Activated CD4-positive, alpha-beta memory T cell treated with anti-CD3 and anti-CD28 coated beads, Interleukin-2, amount 10 ng/mL, durations not matched to agents 7 days and 5 days (primary cell): ENCODE data around the gene MPG. TPM values are rescaled to one million over a fixed set of nuclear protein-coding genes. Genes with fewer than 3 reads are reported as not detected.
"Not testable (repeated sequence)": the region's sequence is repeated elsewhere in the genome, so short reads cannot be mapped to it uniquely, and the experiment has no call there.

ENCODE experiments used
- CTCF ChIA-PET: fragments of 350-600 bp; sonication (Branson Sonifier 250); formaldehyde crosslinking; loops from one replicate; lab custom pipeline; 2021; ENCODE audit warnings: antibody characterized with exemption, inconsistent platforms; lab: Charles Lee
- POLR2A ChIA-PET: fragments of 350-600 bp; sonication (Branson Sonifier 250); formaldehyde crosslinking; loops from one replicate; lab custom pipeline; 2021; ENCODE audit warnings: antibody characterized with exemption; lab: Charles Lee
- DNase-seq: peaks from one replicate; pipeline ENCODE4 v3.0.0-alpha.2; 2020
- H3K27ac Mint-ChIP-seq: one replicate; pipeline ENCODE4 v1.8.0; 2021; ENCODE audit warnings: mild to moderate bottlenecking, mixed read lengths
- H3K27me3 Mint-ChIP-seq: one replicate; pipeline ENCODE4 v1.8.0; 2021; ENCODE audit warnings: mixed read lengths
- H3K36me3 Mint-ChIP-seq: one replicate; pipeline ENCODE4 v1.8.0; 2021; ENCODE audit warnings: low read depth, mixed read lengths
- H3K4me1 Mint-ChIP-seq: one replicate; pipeline ENCODE4 v1.8.0; 2021; ENCODE audit warnings: mixed read lengths
- H3K4me3 Mint-ChIP-seq: one replicate; pipeline ENCODE4 v1.8.0; 2021; ENCODE audit warnings: mild to moderate bottlenecking, mixed read lengths
- H3K9me3 Mint-ChIP-seq: one replicate; pipeline ENCODE4 v1.8.0; 2021; ENCODE audit warnings: mixed read lengths
- total RNA-seq, 2 experiments: library from RNA; stranded (reverse); gene quantifications; one replicate each; pipeline ENCODE4 v1.2.3, GENCODE V29; 2021

MPG gene
- total RNA-seq, 2 experiments from 2014 or later, result 59.9 to 64.3 TPM

GRCh38 chr16:38941-39892 is 38.8 kb upstream of the MPG start:
- Mint-ChIP-seq H3K4me1 (peaks cover 46% of the 10 kb centered on the region), H3K27me3 (no peaks in the 10 kb centered on the region), H3K27ac (peak overlapping the region; percentile 47), H3K4me3 (no peak overlapping the region), H3K9me3 (no peaks in the 10 kb centered on the region), H3K36me3 (peaks cover 36% of the 10 kb centered on the region)
- ChIA-PET POLR2A (interaction anchor here (1.3 to 2.4 kb wide), 2 partner anchors 14 to 38 kb away, joined by 4 to 16 read pairs; partner anchors contain the start of genes POLR3K and SNRNP25), CTCF (interaction anchor here (0.7 to 1.7 kb wide), 5 partner anchors 14 to 189 kb away, joined by 3 to 7 read pairs (median 4); partner anchors contain the start of genes POLR3K and SNRNP25)
- DNase-seq, result peak; percentile 80

GRCh38 chr16:41439-42068 is 36.5 kb upstream of the MPG start:
- Mint-ChIP-seq H3K27me3 (no peaks in the 10 kb centered on the region), H3K9me3 (no peaks in the 10 kb centered on the region), H3K4me1 (peaks cover 42% of the 10 kb centered on the region), H3K27ac (no peak overlapping the region), H3K36me3 (peaks cover 53% of the 10 kb centered on the region), H3K4me3 (no peak overlapping the region)
- DNase-seq, result no peak
- POLR2A ChIA-PET, result no interaction called here
- CTCF ChIA-PET, result interaction anchor here (1.0 to 1.3 kb wide), 2 partner anchors 12 to 24 kb away, joined by 3 read pairs; partner anchors contain the start of genes POLR3K and SNRNP25

GRCh38 chr16:42069-42457 is 36.0 kb upstream of the MPG start:
- H3K27ac Mint-ChIP-seq, result no peak overlapping the region
- H3K27me3 Mint-ChIP-seq, result no peaks in the 10 kb centered on the region
- H3K9me3 Mint-ChIP-seq, result no peaks in the 10 kb centered on the region
- no peak for DNase-seq
- no peak overlapping the region for H3K4me3 Mint-ChIP-seq
- H3K36me3 Mint-ChIP-seq, result peaks cover 54% of the 10 kb centered on the region
- ChIA-PET CTCF (no interaction called here), POLR2A (no interaction called here)
- peaks cover 42% of the 10 kb centered on the region for H3K4me1 Mint-ChIP-seq

- Mint-ChIP-seq H3K4me1 (peaks cover 40% of the 10 kb centered on the region), H3K36me3 (peaks cover 55% of the 10 kb centered on the region), H3K27ac (no peak overlapping the region), H3K9me3 (no peaks in the 10 kb centered on the region), H3K4me3 (no peak overlapping the region), H3K27me3 (no peaks in the 10 kb centered on the region)
- CTCF ChIA-PET, result no interaction called here
- no peak for DNase-seq
- POLR2A ChIA-PET, result no interaction called here
Observed at GRCh38 chr16:42691-43090, 35.3 kb upstream of the MPG start.

- ChIA-PET POLR2A (no interaction called here), CTCF (no interaction called here)
- peaks cover 38% of the 10 kb centered on the region for H3K4me1 Mint-ChIP-seq
- no peaks in the 10 kb centered on the region for H3K9me3 Mint-ChIP-seq
- no peaks in the 10 kb centered on the region for H3K27me3 Mint-ChIP-seq
- DNase-seq, result no peak
- no peak overlapping the region for H3K27ac Mint-ChIP-seq
- no peak overlapping the region for H3K4me3 Mint-ChIP-seq
- H3K36me3 Mint-ChIP-seq, result peaks cover 58% of the 10 kb centered on the region
Observed at GRCh38 chr16:43294-43693, 34.7 kb upstream of the MPG start.

GRCh38 chr16:44655-45054 is 33.4 kb upstream of the MPG start:
- H3K27me3 Mint-ChIP-seq, result no peaks in the 10 kb centered on the region
- DNase-seq, result no peak
- H3K4me1 Mint-ChIP-seq, result peaks cover 25% of the 10 kb centered on the region
- no peak overlapping the region for H3K4me3 Mint-ChIP-seq
- ChIA-PET POLR2A (no interaction called here), CTCF (interaction anchor here (0.6 to 0.7 kb wide), 2 partner anchors 14 to 535 kb away, joined by 3 to 4 read pairs; no protein-coding TSS in a partner anchor)
- no peak overlapping the region for H3K27ac Mint-ChIP-seq
- no peaks in the 10 kb centered on the region for H3K9me3 Mint-ChIP-seq
- peaks cover 56% of the 10 kb centered on the region for H3K36me3 Mint-ChIP-seq

- DNase-seq, result no peak
- no peaks in the 10 kb centered on the region for H3K27me3 Mint-ChIP-seq
- ChIA-PET POLR2A (no interaction called here), CTCF (no interaction called here)
- peaks cover 61% of the 10 kb centered on the region for H3K36me3 Mint-ChIP-seq
- no peak overlapping the region for H3K27ac Mint-ChIP-seq
- H3K4me3 Mint-ChIP-seq, result no peak overlapping the region
- H3K9me3 Mint-ChIP-seq, result no peaks in the 10 kb centered on the region
- peaks cover 25% of the 10 kb centered on the region for H3K4me1 Mint-ChIP-seq
Observed at GRCh38 chr16:45454-45853, 32.6 kb upstream of the MPG start.

- Mint-ChIP-seq H3K4me1 (peaks cover 35% of the 10 kb centered on the region), H3K36me3 (peaks cover 64% of the 10 kb centered on the region)
- H3K9me3 Mint-ChIP-seq, H3K27me3 Mint-ChIP-seq, H3K27ac Mint-ChIP-seq, DNase-seq, POLR2A ChIA-PET, CTCF ChIA-PET, H3K4me3 Mint-ChIP-seq: not testable (repeated sequence)
Observed at GRCh38 chr16:46510-46909, 31.5 kb upstream of the MPG start.

- POLR2A ChIA-PET, result no interaction called here
- Mint-ChIP-seq H3K4me1 (peaks cover 34% of the 10 kb centered on the region), H3K27ac (peak overlapping the region; percentile 21), H3K4me3 (no peak overlapping the region), H3K9me3 (no peaks in the 10 kb centered on the region), H3K27me3 (no peaks in the 10 kb centered on the region), H3K36me3 (peaks cover 61% of the 10 kb centered on the region)
- CTCF ChIA-PET, result interaction anchor here (1.1 to 1.5 kb wide), 2 partner anchors 18 to 134 kb away, joined by 3 read pairs; no protein-coding TSS in a partner anchor
- DNase-seq, result no peak
Observed at GRCh38 chr16:47234-47633, 30.8 kb upstream of the MPG start.

GRCh38 chr16:50769-51591 is 27.0 kb upstream of the MPG start:
- H3K36me3 Mint-ChIP-seq, result peaks cover 35% of the 10 kb centered on the region
- peak overlapping the region; percentile 44 for H3K27ac Mint-ChIP-seq
- peak overlapping the region; percentile 98 for H3K4me3 Mint-ChIP-seq
- peaks cover 36% of the 10 kb centered on the region for H3K4me1 Mint-ChIP-seq
- ChIA-PET CTCF (no interaction called here), POLR2A (no interaction called here)
- no peaks in the 10 kb centered on the region for H3K9me3 Mint-ChIP-seq
- no peak for DNase-seq
- no peaks in the 10 kb centered on the region for H3K27me3 Mint-ChIP-seq

- Mint-ChIP-seq H3K27ac (peak within 1 kb of the TSS; percentile 86), H3K36me3 (peaks cover 27% of the 10 kb centered on the region), H3K4me3 (peak within 1 kb of the TSS; percentile 98), H3K27me3 (no peaks in the 10 kb centered on the region), H3K9me3 (no peaks in the 10 kb centered on the region), H3K4me1 (peaks cover 34% of the 10 kb centered on the region)
- ChIA-PET CTCF (interaction anchor here (0.6 to 2.2 kb wide), 11 partner anchors 11 to 309 kb away, joined by 3 to 21 read pairs (median 4); partner anchors contain the start of gene FAM234A), POLR2A (interaction anchor here (0.6 to 2.5 kb wide), 13 partner anchors 9 to 473 kb away, joined by 3 to 18 read pairs (median 4); partner anchors contain the start of genes HBQ1, LUC7L and MPG)
- DNase-seq, result peak; percentile 98
Observed at GRCh38 chr16:53346-54236, 24.4 kb upstream of the MPG start, which contains the start of the genes POLR3K and SNRNP25. Gene POLR3K, minus strand, starts transcription at chr16:53608. Its CDS starts 22 bp downstream, at chr16:53586. Gene SNRNP25, plus strand, starts transcription at chr16:53828. Its CDS starts 189 bp downstream, at chr16:54017.
